ENCODE measurements around the gene SS18L1.

GRCh38 chr20:62176866-62177265, 33.3 kb downstream of the SS18L1 start:
- no peak for TF ChIP-seq POLR2AphosphoS5 (IDR thresholded peaks at IDR 0.05)
- TF ChIP-seq, protein P1, sequence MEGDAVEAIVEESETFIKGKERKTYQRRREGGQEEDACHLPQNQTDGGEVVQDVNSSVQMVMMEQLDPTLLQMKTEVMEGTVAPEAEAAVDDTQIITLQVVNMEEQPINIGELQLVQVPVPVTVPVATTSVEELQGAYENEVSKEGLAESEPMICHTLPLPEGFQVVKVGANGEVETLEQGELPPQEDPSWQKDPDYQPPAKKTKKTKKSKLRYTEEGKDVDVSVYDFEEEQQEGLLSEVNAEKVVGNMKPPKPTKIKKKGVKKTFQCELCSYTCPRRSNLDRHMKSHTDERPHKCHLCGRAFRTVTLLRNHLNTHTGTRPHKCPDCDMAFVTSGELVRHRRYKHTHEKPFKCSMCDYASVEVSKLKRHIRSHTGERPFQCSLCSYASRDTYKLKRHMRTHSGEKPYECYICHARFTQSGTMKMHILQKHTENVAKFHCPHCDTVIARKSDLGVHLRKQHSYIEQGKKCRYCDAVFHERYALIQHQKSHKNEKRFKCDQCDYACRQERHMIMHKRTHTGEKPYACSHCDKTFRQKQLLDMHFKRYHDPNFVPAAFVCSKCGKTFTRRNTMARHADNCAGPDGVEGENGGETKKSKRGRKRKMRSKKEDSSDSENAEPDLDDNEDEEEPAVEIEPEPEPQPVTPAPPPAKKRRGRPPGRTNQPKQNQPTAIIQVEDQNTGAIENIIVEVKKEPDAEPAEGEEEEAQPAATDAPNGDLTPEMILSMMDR (IDR thresholded peaks at IDR 0.05) = no peak
- no peak for TF ChIP-seq POLR2A (IDR thresholded peaks at IDR 0.05)
- TF ChIP-seq EP300 (IDR thresholded peaks at IDR 0.05) = no peak
